Measurements from ENCODE around the gene FOXC2. TPM values are rescaled to one million over a fixed set of nuclear protein-coding genes. Genes with fewer than 3 reads are reported as not detected.

The FOXC2 gene
- total and polyA plus RNA-seq, 10 of the 15 experiments (the other 5 are each of a cell fraction or from before 2014, with no cell fraction given), result not detected

DNA sequence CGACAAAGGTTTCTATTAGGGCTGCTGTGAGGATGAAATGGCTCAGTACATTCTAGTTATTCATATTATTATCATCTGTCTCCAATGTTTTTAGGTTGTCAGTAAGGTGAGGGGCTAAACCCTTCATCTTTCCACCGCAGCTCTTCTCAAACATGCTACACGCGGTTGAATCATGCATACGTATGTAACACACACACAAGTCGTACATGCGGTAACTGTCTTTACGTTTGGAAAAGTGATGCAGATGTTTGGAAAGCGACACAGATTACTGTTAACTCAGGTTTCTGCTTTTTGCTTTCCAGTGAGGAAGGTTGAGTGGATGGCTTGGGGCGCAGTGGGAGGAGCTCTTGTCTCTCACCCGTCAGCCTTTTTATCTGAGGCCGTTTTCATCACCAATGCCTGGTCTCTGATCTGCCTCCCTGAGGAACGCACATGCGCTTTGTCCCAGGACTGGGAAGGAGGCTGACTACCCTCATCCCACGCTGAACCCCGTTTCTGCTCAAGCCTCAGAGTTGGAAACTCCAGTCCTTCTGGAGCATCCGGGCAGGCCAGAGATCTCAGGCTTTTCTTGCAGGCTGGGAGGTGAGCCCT lies 8.6 kb downstream of the FOXC2 start:
- ChIA-PET POLR2A (no interaction called here), SMC1A (ENCODE audit: uncharacterized antibody, unreplicated experiment) (no interaction called here), RAD21 (ENCODE audit: unreplicated experiment) (interaction anchor here (1.8 kb wide), 1 partner anchor 11 kb away, joined by 7 read pairs; no protein-coding TSS in a partner anchor), CTCF (interaction anchor here (1.6 to 1.8 kb wide), 2 partner anchors 11 to 299 kb away, joined by 4 to 5 read pairs; no protein-coding TSS in a partner anchor)
- H4K20me1 ChIP-seq (ENCODE audit: control insufficient read depth, insufficient read depth), result no peaks in the 10 kb centered on the region
- in situ Hi-C loops (cut with MboI) (no loop called here), intact Hi-C loops (cut with micrococcal nuclease; ENCODE audit: unreplicated experiment) (no loop called here)
- 65% methylated on average over 17 of the region's 17 CpGs for WGBS (ENCODE audit: insufficient coverage, insufficient replicate concordance, low lambda C conversion rate, missing lambda C conversion rate)
- no TSS peak for BruUV-seq (replicated peaks)
- H3K27ac ChIP-seq (ENCODE audit: control insufficient read depth, insufficient read depth), result no peak overlapping the region
- H3K79me2 ChIP-seq (ENCODE audit: control insufficient read depth, insufficient read depth, low read length), result no peaks in the 10 kb centered on the region
- TF ChIP-seq SREBF1 (IDR thresholded peaks at IDR 0.05; ENCODE audit: low read length) (no peak), EP300 (IDR thresholded peaks at IDR 0.05; ENCODE audit: borderline replicate concordance in 1 of 2, control insufficient read depth in 1 of 2, low read depth in 2 of 2, low read length in 2 of 2) (no peak), MEF2B (IDR thresholded peaks at IDR 0.05; ENCODE audit: partially characterized antibody, poor library complexity, severe bottlenecking) (no peak), NR2C1 (IDR thresholded peaks at IDR 0.05) (no peak), MYC (IDR thresholded peaks at IDR 0.05; ENCODE audit: insufficient read depth, insufficient read length, insufficient replicate concordance, low read length, severe bottlenecking) (no peak), BACH1 (IDR thresholded peaks at IDR 0.05; ENCODE audit: borderline replicate concordance) (no peak), RELA (IDR thresholded peaks at IDR 0.05; ENCODE audit: borderline replicate concordance, partially characterized antibody) (no peak), PAX5 (IDR thresholded peaks at IDR 0.05; ENCODE audit: borderline replicate concordance, low read depth, low read length) (no peak), CBX3 (IDR thresholded peaks at IDR 0.05; ENCODE audit: borderline replicate concordance, low read depth) (no peak), EZH2 (IDR thresholded peaks at IDR 0.05; ENCODE audit: borderline replicate concordance, control insufficient read depth, low read depth, low read length) (no peak), CBFB (IDR thresholded peaks at IDR 0.05; ENCODE audit: low read depth) (no peak)
- TF ChIP-seq, protein P1, sequence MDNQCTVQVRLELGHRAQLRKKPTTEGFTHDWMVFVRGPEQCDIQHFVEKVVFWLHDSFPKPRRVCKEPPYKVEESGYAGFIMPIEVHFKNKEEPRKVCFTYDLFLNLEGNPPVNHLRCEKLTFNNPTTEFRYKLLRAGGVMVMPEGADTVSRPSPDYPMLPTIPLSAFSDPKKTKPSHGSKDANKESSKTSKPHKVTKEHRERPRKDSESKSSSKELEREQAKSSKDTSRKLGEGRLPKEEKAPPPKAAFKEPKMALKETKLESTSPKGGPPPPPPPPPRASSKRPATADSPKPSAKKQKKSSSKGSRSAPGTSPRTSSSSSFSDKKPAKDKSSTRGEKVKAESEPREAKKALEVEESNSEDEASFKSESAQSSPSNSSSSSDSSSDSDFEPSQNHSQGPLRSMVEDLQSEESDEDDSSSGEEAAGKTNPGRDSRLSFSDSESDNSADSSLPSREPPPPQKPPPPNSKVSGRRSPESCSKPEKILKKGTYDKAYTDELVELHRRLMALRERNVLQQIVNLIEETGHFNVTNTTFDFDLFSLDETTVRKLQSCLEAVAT (IDR thresholded peaks at IDR 0.05), result no peak
- TF ChIP-seq, protein P2, sequence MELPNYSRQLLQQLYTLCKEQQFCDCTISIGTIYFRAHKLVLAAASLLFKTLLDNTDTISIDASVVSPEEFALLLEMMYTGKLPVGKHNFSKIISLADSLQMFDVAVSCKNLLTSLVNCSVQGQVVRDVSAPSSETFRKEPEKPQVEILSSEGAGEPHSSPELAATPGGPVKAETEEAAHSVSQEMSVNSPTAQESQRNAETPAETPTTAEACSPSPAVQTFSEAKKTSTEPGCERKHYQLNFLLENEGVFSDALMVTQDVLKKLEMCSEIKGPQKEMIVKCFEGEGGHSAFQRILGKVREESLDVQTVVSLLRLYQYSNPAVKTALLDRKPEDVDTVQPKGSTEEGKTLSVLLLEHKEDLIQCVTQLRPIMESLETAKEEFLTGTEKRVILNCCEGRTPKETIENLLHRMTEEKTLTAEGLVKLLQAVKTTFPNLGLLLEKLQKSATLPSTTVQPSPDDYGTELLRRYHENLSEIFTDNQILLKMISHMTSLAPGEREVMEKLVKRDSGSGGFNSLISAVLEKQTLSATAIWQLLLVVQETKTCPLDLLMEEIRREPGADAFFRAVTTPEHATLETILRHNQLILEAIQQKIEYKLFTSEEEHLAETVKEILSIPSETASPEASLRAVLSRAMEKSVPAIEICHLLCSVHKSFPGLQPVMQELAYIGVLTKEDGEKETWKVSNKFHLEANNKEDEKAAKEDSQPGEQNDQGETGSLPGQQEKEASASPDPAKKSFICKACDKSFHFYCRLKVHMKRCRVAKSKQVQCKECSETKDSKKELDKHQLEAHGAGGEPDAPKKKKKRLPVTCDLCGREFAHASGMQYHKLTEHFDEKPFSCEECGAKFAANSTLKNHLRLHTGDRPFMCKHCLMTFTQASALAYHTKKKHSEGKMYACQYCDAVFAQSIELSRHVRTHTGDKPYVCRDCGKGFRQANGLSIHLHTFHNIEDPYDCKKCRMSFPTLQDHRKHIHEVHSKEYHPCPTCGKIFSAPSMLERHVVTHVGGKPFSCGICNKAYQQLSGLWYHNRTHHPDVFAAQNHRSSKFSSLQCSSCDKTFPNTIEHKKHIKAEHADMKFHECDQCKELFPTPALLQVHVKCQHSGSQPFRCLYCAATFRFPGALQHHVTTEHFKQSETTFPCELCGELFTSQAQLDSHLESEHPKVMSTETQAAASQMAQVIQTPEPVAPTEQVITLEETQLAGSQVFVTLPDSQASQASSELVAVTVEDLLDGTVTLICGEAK (IDR thresholded peaks at IDR 0.05; ENCODE audit: borderline replicate concordance), result no peak
- no peak overlapping the region for H3K9ac ChIP-seq (ENCODE audit: control insufficient read depth, insufficient read depth, low read length)
- ATAC-seq, result no peak
- H3K9me3 ChIP-seq (replicated peaks; ENCODE audit: control insufficient read depth, insufficient read depth, low read length), result no peaks in the 10 kb centered on the region
- no peak overlapping the region for H3K4me2 ChIP-seq (ENCODE audit: control insufficient read depth, insufficient read depth)
- no peak for FAIRE-seq
- no peaks in the 10 kb centered on the region for H3K4me1 ChIP-seq (ENCODE audit: control insufficient read depth, insufficient read depth, low read length)
- no peak overlapping the region for H3K4me3 ChIP-seq
- H3K36me3 ChIP-seq (ENCODE audit: control insufficient read depth in 2 of 2, insufficient read depth in 2 of 2, low read length in 1 of 2), result no peaks in the 10 kb centered on the region
- no peak overlapping the region for H2AFZ ChIP-seq (ENCODE audit: control insufficient read depth, low read depth, low read length)
- no peak for DNase-seq (ENCODE audit: low read depth, low spot score)
- peaks cover 2 to 6% of the 10 kb centered on the region in 2 experiments; a peak in 2 of 4 replicates for H3K27me3 ChIP-seq (replicated peaks in 1 of 2; ENCODE audit: control insufficient read depth in 2 of 2, insufficient read depth in 2 of 2, low read length in 1 of 2)
